Lower lobe of right lung (tissue), 2 donors: ENCODE results near the gene P2RX6. TPM values are rescaled to one million over a fixed set of nuclear protein-coding genes. Genes with fewer than 3 reads are reported as not detected.

Experiments
- ATAC-seq, 2 donors: fragments of 200-7000 bp; cut with Tn5 transposase; one replicate each; pipeline ENCODE4 v1.9.1; 2020 to 2022; ENCODE audit warnings: mild to moderate bottlenecking in 2 of 2, moderate library complexity in 2 of 2
- DNase-seq: peaks from one replicate; pipeline ENCODE4 v3.0.0-alpha.2; 2020
- H3K27ac ChIP-seq: fragments of 200-600 bp; one replicate; pipeline ENCODE4 v1.8.0; 2022
- H3K27me3 ChIP-seq: fragments of 200-600 bp; one replicate; pipeline ENCODE4 v1.8.0; 2022; ENCODE audit warnings: low read depth
- H3K36me3 ChIP-seq: fragments of 200-600 bp; one replicate; pipeline ENCODE4 v1.8.0; 2022; ENCODE audit warnings: mild to moderate bottlenecking
- H3K4me1 ChIP-seq: fragments of 200-600 bp; one replicate; pipeline ENCODE4 v1.8.0; 2022
- H3K4me3 ChIP-seq: fragments of 200-600 bp; one replicate; pipeline ENCODE4 v1.8.0; 2022; ENCODE audit warnings: mild to moderate bottlenecking
- H3K9me3 ChIP-seq: fragments of 200-600 bp; one replicate; pipeline ENCODE4 v1.8.0; 2022
- intact Hi-C: fragments of 100-400 bp; cut with DNase I; formaldehyde crosslinking; loops from one replicate; pipeline ENCODE4 v1.11.0; 2022
- total RNA-seq: library from RNA; stranded (reverse); fragmentation: NEBNext Ultra II Directional; extraction: Animal tissue kit (Norgen Biotek cat#: 25700); gene quantifications from one replicate; pipeline ENCODE4 v1.2.1, GENCODE V29; 2021
- TF ChIP-seq, protein P1 (sequence below): fragments of 200-600 bp; IDR thresholded peaks from one replicate; pipeline ENCODE4 v1.8.0; 2022; ENCODE audit warnings: antibody characterized with exemption, mild to moderate bottlenecking
- donor health status: DM: no; HTN: yes; CAD: no; lungs with severe emphysema.

The P2RX6 gene
- total RNA-seq, 1 donor from 2014 or later = 2.1 TPM

DNA sequence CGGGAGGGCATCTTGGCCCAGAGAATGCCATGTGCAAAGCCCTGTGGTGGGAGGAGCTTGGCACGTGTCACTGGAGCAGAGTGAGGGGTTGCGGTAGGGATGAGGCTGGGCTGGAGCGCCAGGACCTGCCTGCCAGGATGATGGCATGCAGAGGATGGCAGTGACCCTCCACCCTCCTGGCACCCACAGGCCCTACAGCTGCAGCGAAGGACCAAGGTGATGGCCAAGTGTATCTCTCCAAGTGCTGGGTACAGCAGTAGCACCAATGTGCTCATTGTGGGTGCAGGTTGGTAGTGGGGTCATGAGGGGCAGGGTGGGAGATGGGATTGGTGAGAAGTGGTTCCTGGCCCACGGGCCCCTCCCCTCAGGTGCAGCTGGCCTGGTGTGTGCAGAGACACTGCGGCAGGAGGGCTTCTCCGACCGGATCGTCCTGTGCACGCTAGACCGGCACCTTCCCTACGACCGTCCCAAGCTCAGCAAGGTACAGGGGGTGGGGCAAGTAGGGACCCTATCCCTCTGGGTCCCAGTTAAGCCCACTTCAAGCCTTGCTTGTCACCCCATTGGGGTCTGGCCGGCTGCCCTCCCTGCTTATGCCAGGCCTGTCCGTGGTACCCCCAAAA lies 40.5 kb upstream of the P2RX6 start:
- TF ChIP-seq, protein P1, sequence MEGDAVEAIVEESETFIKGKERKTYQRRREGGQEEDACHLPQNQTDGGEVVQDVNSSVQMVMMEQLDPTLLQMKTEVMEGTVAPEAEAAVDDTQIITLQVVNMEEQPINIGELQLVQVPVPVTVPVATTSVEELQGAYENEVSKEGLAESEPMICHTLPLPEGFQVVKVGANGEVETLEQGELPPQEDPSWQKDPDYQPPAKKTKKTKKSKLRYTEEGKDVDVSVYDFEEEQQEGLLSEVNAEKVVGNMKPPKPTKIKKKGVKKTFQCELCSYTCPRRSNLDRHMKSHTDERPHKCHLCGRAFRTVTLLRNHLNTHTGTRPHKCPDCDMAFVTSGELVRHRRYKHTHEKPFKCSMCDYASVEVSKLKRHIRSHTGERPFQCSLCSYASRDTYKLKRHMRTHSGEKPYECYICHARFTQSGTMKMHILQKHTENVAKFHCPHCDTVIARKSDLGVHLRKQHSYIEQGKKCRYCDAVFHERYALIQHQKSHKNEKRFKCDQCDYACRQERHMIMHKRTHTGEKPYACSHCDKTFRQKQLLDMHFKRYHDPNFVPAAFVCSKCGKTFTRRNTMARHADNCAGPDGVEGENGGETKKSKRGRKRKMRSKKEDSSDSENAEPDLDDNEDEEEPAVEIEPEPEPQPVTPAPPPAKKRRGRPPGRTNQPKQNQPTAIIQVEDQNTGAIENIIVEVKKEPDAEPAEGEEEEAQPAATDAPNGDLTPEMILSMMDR = no peak
- ATAC-seq (no peak), DNase-seq (no peak)
- Histone ChIP-seq H3K36me3 (no peaks in the 10 kb centered on the region), H3K4me1 (peaks cover 2% of the 10 kb centered on the region), H3K9me3 (peaks cover 4% of the 10 kb centered on the region), H3K27ac (no peak overlapping the region), H3K27me3 (no peaks in the 10 kb centered on the region), H3K4me3 (no peak overlapping the region)
- intact Hi-C loops = no loop called here

- H3K36me3 ChIP-seq = no peaks in the 10 kb centered on the region
- H3K4me1 ChIP-seq = peaks cover 15% of the 10 kb centered on the region
- H3K9me3 ChIP-seq = peaks cover 4% of the 10 kb centered on the region
- H3K4me3 ChIP-seq = no peak overlapping the region
- intact Hi-C loops = no loop called here
- ATAC-seq (no peak), DNase-seq (no peak)
- H3K27ac ChIP-seq = no peak overlapping the region
- no peaks in the 10 kb centered on the region for H3K27me3 ChIP-seq
- TF ChIP-seq, protein P1 = no peak
These were observed 39.2 kb upstream of the P2RX6 start for GRCh38 chr22:20975541-20976290.

DNA sequence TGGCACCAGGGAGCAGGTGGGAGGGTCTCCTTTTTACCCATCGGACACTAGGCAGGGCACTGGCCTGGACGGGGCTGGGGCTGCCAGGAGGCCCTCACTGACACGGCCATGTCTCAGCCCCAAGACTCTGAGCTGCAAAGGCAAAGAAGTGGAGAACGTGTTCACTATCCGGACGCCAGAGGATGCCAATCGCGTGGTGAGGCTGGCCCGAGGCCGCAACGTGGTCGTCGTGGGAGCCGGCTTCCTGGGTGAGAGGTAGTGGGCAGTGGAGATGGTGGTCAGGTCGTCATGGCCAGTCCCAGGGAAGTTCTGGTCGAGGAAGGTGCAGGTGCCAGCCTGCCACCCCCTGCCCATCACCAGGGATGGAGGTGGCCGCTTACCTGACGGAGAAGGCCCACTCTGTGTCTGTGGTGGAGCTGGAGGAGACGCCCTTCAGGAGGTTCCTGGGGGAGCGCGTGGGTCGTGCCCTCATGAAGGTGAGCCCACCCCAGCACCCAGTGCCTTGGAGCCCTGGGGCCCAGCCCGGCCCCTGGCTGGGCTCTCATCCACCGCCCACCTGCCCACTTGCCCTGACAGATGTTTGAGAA lies 38.6 kb upstream of the P2RX6 start:
- H3K27me3 ChIP-seq = no peaks in the 10 kb centered on the region
- intact Hi-C loops = no loop called here
- no peak overlapping the region for H3K4me3 ChIP-seq
- H3K9me3 ChIP-seq = peaks cover 4% of the 10 kb centered on the region
- peaks cover 21% of the 10 kb centered on the region for H3K4me1 ChIP-seq
- H3K27ac ChIP-seq = no peak overlapping the region
- no peak for ATAC-seq
- no peaks in the 10 kb centered on the region for H3K36me3 ChIP-seq
- DNase-seq = no peak
- TF ChIP-seq, protein P1 = no peak

- Histone ChIP-seq H3K27me3 (no peaks in the 10 kb centered on the region), H3K36me3 (no peaks in the 10 kb centered on the region), H3K27ac (no peak overlapping the region), H3K4me3 (no peak overlapping the region), H3K9me3 (peaks cover 4% of the 10 kb centered on the region), H3K4me1 (peaks cover 24% of the 10 kb centered on the region)
- TF ChIP-seq, protein P1 = no peak
- intact Hi-C loops = no loop called here
- DNase-seq (no peak), ATAC-seq (no peak)
These were observed 37.9 kb upstream of the P2RX6 start for GRCh38 chr22:20977019-20977418.

GRCh38 chr22:20977516-20978170 lies 37.3 kb upstream of the P2RX6 start:
- no peak overlapping the region for H3K27ac ChIP-seq
- no peaks in the 10 kb centered on the region for H3K27me3 ChIP-seq
- no peak overlapping the region for H3K4me3 ChIP-seq
- no peaks in the 10 kb centered on the region for H3K36me3 ChIP-seq
- intact Hi-C loops = no loop called here
- H3K9me3 ChIP-seq = peaks cover 4% of the 10 kb centered on the region
- no peak for ATAC-seq
- TF ChIP-seq, protein P1 = no peak
- DNase-seq = no peak
- H3K4me1 ChIP-seq = peaks cover 25% of the 10 kb centered on the region
